ENCODE results near the gene GPR31.

GRCh38 chr6:167115054-167115453 is 42.7 kb downstream of the GPR31 start:
- TF ChIP-seq CTCF (IDR thresholded peaks at IDR 0.05; ENCODE audit: insufficient read depth, low read depth, low read length) (no peak), EZH2 (IDR thresholded peaks at IDR 0.05; ENCODE audit: insufficient read depth, low read length) (no peak)

Measured in astrocyte (in vitro differentiated cells and primary cell).